ENCODE results near the gene IL36B. TPM values are rescaled to one million over a fixed set of nuclear protein-coding genes. Genes with fewer than 3 reads are reported as not detected.

IL36B gene
- total RNA-seq, 4 donors from 2014 or later, result not detected

DNA sequence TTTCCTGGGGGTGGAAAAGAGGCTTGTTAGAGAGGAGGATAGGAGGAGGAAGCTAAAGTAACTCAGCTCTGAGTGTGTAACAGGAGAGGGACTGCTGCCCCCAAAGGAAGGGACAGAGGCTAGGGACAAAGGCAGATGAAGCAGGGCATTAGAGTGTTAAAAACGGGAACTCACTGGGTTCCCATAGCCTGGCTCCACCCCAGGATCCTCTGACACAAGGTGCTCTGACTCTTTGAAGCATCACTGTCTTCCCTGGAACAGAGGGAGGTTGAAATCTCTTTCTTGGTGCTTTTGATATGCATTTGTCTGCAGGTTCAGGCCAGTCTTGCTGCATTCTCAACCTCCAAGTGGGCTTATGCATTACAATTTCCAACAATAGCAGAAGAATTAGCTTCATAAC lies 24.6 kb downstream of the IL36B start:
- TF ChIP-seq, protein P1, sequence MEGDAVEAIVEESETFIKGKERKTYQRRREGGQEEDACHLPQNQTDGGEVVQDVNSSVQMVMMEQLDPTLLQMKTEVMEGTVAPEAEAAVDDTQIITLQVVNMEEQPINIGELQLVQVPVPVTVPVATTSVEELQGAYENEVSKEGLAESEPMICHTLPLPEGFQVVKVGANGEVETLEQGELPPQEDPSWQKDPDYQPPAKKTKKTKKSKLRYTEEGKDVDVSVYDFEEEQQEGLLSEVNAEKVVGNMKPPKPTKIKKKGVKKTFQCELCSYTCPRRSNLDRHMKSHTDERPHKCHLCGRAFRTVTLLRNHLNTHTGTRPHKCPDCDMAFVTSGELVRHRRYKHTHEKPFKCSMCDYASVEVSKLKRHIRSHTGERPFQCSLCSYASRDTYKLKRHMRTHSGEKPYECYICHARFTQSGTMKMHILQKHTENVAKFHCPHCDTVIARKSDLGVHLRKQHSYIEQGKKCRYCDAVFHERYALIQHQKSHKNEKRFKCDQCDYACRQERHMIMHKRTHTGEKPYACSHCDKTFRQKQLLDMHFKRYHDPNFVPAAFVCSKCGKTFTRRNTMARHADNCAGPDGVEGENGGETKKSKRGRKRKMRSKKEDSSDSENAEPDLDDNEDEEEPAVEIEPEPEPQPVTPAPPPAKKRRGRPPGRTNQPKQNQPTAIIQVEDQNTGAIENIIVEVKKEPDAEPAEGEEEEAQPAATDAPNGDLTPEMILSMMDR (IDR thresholded peaks at IDR 0.05; ENCODE audit: low read depth), result no peak

- TF ChIP-seq, protein P1 (IDR thresholded peaks at IDR 0.05; ENCODE audit: low read depth), result no peak
These were observed 25.0 kb downstream of the IL36B start for GRCh38 chr2:113027691-113028090.

- TF ChIP-seq, protein P1 (IDR thresholded peaks at IDR 0.05; ENCODE audit: low read depth), result no peak
These were observed 26.9 kb downstream of the IL36B start for GRCh38 chr2:113025737-113026136.

- TF ChIP-seq, protein P1 (IDR thresholded peaks at IDR 0.05; ENCODE audit: low read depth), result no peak
These were observed 27.9 kb downstream of the IL36B start for GRCh38 chr2:113024764-113025163.

GRCh38 chr2:113021312-113021711 lies 31.4 kb downstream of the IL36B start:
- TF ChIP-seq, protein P1 (IDR thresholded peaks at IDR 0.05; ENCODE audit: low read depth), result no peak

- TF ChIP-seq, protein P1 (IDR thresholded peaks at IDR 0.05; ENCODE audit: low read depth), result no peak
These were observed 34.2 kb downstream of the IL36B start for GRCh38 chr2:113018509-113018908.

GRCh38 chr2:113015655-113016054 lies 37.0 kb downstream of the IL36B start:
- TF ChIP-seq, protein P1 (IDR thresholded peaks at IDR 0.05; ENCODE audit: low read depth), result no peak

Measured in subcutaneous adipose tissue (tissue), 4 donors.